Measurements from ENCODE around the gene VLDLR. TPM values are rescaled to one million over a fixed set of nuclear protein-coding genes. Genes with fewer than 3 reads are reported as not detected.
A peak's percentile ranks its signal among the peaks of the same experiment; 100 is the strongest.

The VLDLR gene
- total and polyA plus RNA-seq, 12 donors, result 17.9 to 153 (median 137) TPM

DNA sequence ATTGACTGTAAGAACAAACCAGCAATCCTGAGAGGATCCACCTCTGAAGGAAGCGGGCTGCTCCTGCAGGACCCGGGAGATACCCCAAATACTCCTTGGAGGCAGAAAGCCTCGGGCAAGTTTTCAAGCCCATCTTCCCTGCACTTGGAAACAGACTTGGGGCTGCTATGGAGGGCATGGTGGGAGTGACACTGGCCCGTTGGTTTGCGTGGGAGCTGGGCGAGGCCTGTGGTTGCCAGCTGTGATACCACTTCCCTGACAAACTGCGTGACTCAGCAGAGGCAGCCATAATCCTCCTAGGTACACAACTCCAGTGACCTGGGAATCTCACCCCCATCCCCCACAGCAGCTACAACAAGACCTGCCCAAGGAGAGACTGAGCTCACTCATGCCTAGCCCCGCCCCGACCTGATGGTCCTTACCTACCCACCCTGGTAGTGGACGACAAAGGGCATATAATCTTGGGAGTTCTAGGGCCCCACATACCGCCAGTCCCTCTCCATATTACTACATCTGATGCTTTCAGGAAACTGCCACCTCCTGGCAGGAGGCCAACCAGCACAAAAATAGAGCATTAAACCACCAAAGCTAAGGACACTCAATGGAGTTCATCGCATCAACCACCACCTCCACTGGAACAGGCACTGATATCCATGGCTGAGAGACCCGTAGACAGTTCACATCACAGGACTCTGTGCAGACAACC is 38.1 kb upstream of the VLDLR start:
- H3K4me3 ChIP-seq, result no peak overlapping the region
- DNase-seq (peak; percentile 25 to 45), ATAC-seq (peak in 6 of 8 donors; percentile 46 to 95 (median 67))
- H3K36me3 ChIP-seq, result no peaks in the 10 kb centered on the region
- H3K27me3 ChIP-seq, result no peaks in the 10 kb centered on the region
- TF ChIP-seq, protein P1, sequence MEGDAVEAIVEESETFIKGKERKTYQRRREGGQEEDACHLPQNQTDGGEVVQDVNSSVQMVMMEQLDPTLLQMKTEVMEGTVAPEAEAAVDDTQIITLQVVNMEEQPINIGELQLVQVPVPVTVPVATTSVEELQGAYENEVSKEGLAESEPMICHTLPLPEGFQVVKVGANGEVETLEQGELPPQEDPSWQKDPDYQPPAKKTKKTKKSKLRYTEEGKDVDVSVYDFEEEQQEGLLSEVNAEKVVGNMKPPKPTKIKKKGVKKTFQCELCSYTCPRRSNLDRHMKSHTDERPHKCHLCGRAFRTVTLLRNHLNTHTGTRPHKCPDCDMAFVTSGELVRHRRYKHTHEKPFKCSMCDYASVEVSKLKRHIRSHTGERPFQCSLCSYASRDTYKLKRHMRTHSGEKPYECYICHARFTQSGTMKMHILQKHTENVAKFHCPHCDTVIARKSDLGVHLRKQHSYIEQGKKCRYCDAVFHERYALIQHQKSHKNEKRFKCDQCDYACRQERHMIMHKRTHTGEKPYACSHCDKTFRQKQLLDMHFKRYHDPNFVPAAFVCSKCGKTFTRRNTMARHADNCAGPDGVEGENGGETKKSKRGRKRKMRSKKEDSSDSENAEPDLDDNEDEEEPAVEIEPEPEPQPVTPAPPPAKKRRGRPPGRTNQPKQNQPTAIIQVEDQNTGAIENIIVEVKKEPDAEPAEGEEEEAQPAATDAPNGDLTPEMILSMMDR (IDR thresholded peaks at IDR 0.05), result no peak
- peak overlapping the region in 4 of 10 donors; percentile 25 to 60 (median 44) for H3K27ac ChIP-seq
- peaks cover 0 to 21% (median 0%) of the 10 kb centered on the region in 11 donors for H3K9me3 ChIP-seq
- intact Hi-C loops (cut with DNase I), result no loop called here
- H3K4me1 ChIP-seq, result peaks cover 0 to 20% (median 0%) of the 10 kb centered on the region in 9 donors
- WGBS, 2 donors, result 76 to 83% methylated on average over 13 of the region's 13 CpGs

DNA sequence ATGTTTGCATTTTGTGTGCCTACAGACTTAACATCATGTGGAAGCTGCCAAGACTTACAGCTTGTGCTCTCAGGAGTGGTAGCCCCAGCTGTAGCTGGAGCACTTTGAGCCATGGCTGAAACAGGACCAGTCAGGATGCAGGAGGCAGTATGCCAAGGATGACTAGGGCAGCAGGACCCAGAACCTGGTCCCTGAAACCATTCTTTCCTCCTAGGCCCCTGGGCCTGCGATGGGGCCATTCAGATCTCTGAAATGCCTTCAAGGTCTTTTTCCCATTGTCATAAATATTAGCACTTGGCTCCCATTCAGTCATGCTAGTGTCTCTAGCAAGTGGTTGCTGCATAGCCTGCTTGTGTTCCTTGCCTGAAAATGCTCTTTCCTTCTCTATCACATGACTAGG is 29.6 kb upstream of the VLDLR start:
- no peak for ATAC-seq
- Histone ChIP-seq H3K4me3 (no peak overlapping the region), H3K4me1 (no peaks in the 10 kb centered on the region), H3K9me3 (peaks cover 0 to 42% (median 12%) of the 10 kb centered on the region in 11 donors), H3K36me3 (no peaks in the 10 kb centered on the region), H3K27me3 (no peaks in the 10 kb centered on the region), H3K27ac (no peak overlapping the region)
- 89 to 90% methylated on average over 1 of the region's 1 CpG for WGBS, 2 donors
- intact Hi-C loops (cut with DNase I), result no loop called here
- TF ChIP-seq, protein P1 (IDR thresholded peaks at IDR 0.05), result no peak
- no peak for DNase-seq

DNA sequence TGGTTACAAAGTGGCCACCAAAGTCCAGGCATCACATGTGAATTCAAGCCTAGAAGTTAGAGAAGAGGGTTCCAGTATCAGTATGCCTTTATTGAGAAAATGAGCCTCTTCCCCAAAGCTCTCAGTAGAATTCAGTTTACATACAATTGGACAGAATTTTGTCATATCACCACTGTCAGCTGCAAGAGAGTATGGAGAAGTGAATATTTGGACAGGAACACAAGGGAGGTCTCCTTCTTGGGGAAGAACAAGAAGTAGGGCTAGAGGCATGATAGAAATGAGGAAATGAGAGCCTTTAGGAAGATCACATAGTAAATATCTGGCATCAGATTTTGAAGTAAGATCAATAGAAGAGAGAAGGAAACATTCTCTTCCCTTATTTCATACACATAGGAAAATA is 27.8 kb upstream of the VLDLR start:
- peaks cover 0 to 31% (median 12%) of the 10 kb centered on the region in 11 donors for H3K9me3 ChIP-seq
- TF ChIP-seq, protein P1 (IDR thresholded peaks at IDR 0.05), result no peak
- H3K4me1 ChIP-seq, result no peaks in the 10 kb centered on the region
- ATAC-seq (no peak), DNase-seq (no peak)
- H3K27me3 ChIP-seq, result no peaks in the 10 kb centered on the region
- no peak overlapping the region for H3K27ac ChIP-seq
- H3K36me3 ChIP-seq, result no peaks in the 10 kb centered on the region
- H3K4me3 ChIP-seq, result no peak overlapping the region
- intact Hi-C loops (cut with DNase I), result no loop called here

DNA sequence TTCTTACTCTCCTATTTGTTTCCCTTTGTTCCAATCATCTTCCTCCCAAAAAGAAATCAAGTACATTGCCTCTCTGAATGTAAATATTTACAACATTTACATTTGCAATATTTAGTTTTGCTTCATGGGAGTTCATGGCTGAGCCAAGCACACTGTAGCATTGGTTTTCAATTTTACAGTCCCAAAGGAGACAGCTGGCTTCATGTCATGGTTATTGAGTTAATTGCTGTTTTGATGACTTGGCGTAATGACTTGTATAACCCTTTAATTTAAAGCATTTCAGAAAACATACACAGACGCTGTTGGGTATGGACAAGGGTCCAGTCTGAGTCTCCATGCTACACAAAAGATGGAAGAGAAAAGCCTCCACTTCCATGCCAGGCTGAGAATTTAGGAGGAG is 25.6 kb upstream of the VLDLR start:
- intact Hi-C loops (cut with DNase I), result no loop called here
- no peak for ATAC-seq
- 70 to 91% methylated on average over 2 of the region's 2 CpGs for WGBS, 2 donors
- no peak overlapping the region for H3K27ac ChIP-seq
- peaks cover 0 to 30% (median 12%) of the 10 kb centered on the region in 11 donors for H3K9me3 ChIP-seq
- no peaks in the 10 kb centered on the region for H3K27me3 ChIP-seq
- H3K4me3 ChIP-seq, result no peak overlapping the region
- DNase-seq, result no peak
- TF ChIP-seq, protein P1 (IDR thresholded peaks at IDR 0.05), result no peak
- H3K36me3 ChIP-seq, result no peaks in the 10 kb centered on the region
- peaks cover 0 to 3% (median 0%) of the 10 kb centered on the region in 9 donors for H3K4me1 ChIP-seq
